Breast epithelium (tissue), 4 donors: ENCODE data around the gene RSBN1L. TPM values are rescaled to one million over a fixed set of nuclear protein-coding genes. Genes with fewer than 3 reads are reported as not detected.
A peak's percentile ranks its signal among the peaks of the same experiment; 100 is the strongest.

Experiments used
- DNase-seq, 2 donors: peaks; one replicate each; pipeline ENCODE4 v3.0.0-alpha.2; 2019; ENCODE audit warnings: low spot score in 2 of 2
- H3K27ac ChIP-seq, 2 donors: fragments of 200-600 bp; sonication (generic) in 1 of 2; one replicate each; pipeline ENCODE4 v1.5.1; 2016 to 2019; ENCODE audit warnings: mild to moderate bottlenecking in 1 of 2
- H3K27me3 ChIP-seq, 2 donors: fragments of 200-600 bp; sonication (generic) in 1 of 2; one replicate each; pipeline versions ENCODE4 v1.5.1 to v1.6.0; 2017 to 2019; ENCODE audit warnings: control low read depth in 1 of 2, mild to moderate bottlenecking in 1 of 2
- H3K36me3 ChIP-seq: fragments of 200-600 bp; one replicate; pipeline ENCODE4 v1.5.1; 2019
- H3K4me1 ChIP-seq, 2 donors: fragments of 200-600 bp; sonication (generic); one replicate each; pipeline ENCODE4 v1.5.1; 2016 to 2019; ENCODE audit warnings: control low read depth in 1 of 2
- H3K4me3 ChIP-seq, 3 donors: fragments of 200-600 bp; sonication (generic); 1 replicate in 2 of 3; 2 replicates in 1 of 3; pipeline ENCODE4 v1.5.1; 2016 to 2019; ENCODE audit warnings: mild to moderate bottlenecking in 3 of 3, moderate library complexity in 2 of 3
- H3K9me3 ChIP-seq, 2 donors: fragments of 200-600 bp; sonication (generic) in 1 of 2; one replicate each; pipeline ENCODE4 v1.5.1; 2016 to 2019; ENCODE audit warnings: control low read depth in 1 of 2
- CTCF ChIP-seq, 3 donors: fragments of 450-650 bp; IDR thresholded peaks; one replicate each; pipeline ENCODE4 v1.5.1; 2016 to 2017; ENCODE audit warnings: antibody characterized with exemption in 3 of 3, mild to moderate bottlenecking in 3 of 3, moderate library complexity in 3 of 3
- POLR2A ChIP-seq: fragments of 450-650 bp; IDR thresholded peaks from one replicate; pipeline ENCODE4 v1.6.1; 2016; ENCODE audit warnings: antibody characterized with exemption, mild to moderate bottlenecking, moderate library complexity
- POLR2AphosphoS5 ChIP-seq, 3 donors: sonication (generic); formaldehyde crosslinking; IDR thresholded peaks; one replicate each; pipeline ENCODE4 v1.6.1; 2017; ENCODE audit warnings: antibody characterized with exemption in 3 of 3
- intact Hi-C: fragments of 100-400 bp; cut with DNase I; formaldehyde crosslinking; loops from one replicate; pipeline ENCODE4 v1.15.1; 2023; ENCODE audit warnings: low total_unique reads
- total RNA-seq, 3 donors: library from RNA; depleted of rRNA; stranded (reverse); fragments of >200 nt; gene quantifications; one replicate each; pipeline ENCODE4 v1.1.0, GENCODE V29; 2016

The RSBN1L gene
- total RNA-seq, 3 donors from 2014 or later, result 13.9 to 34.5 (median 29.8) TPM

DNA sequence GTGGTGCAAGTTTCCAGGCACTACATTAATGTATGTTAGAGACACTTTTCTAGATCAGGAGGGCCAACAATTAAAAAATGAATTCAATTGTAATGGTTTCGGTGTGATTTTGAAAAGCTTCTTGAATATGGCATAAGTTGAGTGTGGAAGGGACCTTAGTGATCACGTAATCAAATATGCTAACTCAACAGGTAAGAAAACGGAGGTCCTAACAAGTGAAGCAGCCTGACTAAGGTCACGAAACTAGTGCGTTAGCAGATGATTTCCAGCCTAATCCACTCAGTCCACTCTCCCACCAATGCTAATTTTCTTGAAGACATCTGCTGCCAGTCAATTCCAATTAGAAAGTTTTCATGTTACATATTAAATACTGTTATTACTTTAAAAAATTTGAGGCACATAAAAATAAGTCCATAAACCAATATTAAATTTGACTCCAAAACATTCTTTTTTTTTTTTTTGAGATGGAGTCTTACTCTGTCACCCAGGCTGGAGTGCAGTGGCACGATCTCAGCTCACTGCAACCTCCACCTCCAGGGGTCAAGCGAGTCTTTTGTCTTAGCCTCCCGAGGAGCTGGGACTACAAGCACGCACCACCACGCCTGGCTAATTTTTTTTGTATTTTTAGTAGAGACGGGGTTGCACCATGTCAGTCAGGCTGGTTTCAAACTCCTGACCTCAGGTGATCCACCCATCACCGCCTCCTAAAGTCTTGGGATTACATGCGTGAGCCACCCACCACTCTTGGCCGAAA lies 2.3 kb upstream of the RSBN1L start:
- Histone ChIP-seq H3K27me3 (no peaks in the 10 kb centered on the region), H3K27ac (no peak overlapping the region), H3K9me3 (no peaks in the 10 kb centered on the region), H3K4me1 (peaks cover 4 to 7% of the 10 kb centered on the region in 2 donors), H3K4me3 (peak overlapping the region in 1 of 3 donors; percentile 95), H3K36me3 (no peaks in the 10 kb centered on the region)
- intact Hi-C loops, result no loop called here
- DNase-seq, result no peak
- TF ChIP-seq CTCF (IDR thresholded peaks at IDR 0.05) (no peak), POLR2A (no peak), POLR2AphosphoS5 (IDR thresholded peaks at IDR 0.05) (no peak)

- H3K4me3 ChIP-seq, result peak overlapping the region; percentile 75 to 99 (median 95)
- H3K27me3 ChIP-seq, result no peaks in the 10 kb centered on the region
- H3K36me3 ChIP-seq, result no peaks in the 10 kb centered on the region
- TF ChIP-seq CTCF (IDR thresholded peaks at IDR 0.05) (no peak), POLR2AphosphoS5 (IDR thresholded peaks at IDR 0.05) (peak in 1 of 3 donors; percentile 36)
- H3K4me1 ChIP-seq, result peaks cover 4 to 7% of the 10 kb centered on the region in 2 donors
- no peaks in the 10 kb centered on the region for H3K9me3 ChIP-seq
- DNase-seq, result peak; percentile 40 to 56
- intact Hi-C loops, result no loop called here
- peak overlapping the region; percentile 95 to 98 for H3K27ac ChIP-seq
Measured at GRCh38 chr7:77696643-77697534, 630 bp downstream of the RSBN1L start.

DNA sequence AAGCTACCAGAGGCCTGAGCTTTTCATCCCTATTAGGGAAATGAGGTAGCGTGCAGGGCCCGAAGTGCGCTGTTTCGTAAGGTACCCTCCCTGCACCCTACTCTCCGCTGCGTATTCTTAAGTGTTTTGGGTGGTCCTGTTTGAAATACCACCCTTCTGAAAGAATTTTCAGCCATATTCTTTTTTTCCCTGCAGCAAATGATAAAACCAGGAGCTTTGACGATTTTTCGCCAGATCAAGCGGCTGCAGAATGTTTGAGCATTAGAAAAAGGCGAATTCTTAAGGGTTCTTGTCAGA lies 1.2 kb downstream of the RSBN1L start:
- Histone ChIP-seq H3K36me3 (no peaks in the 10 kb centered on the region), H3K27me3 (no peaks in the 10 kb centered on the region), H3K9me3 (no peaks in the 10 kb centered on the region), H3K4me3 (peak overlapping the region; percentile 75 to 99 (median 95)), H3K27ac (peak overlapping the region; percentile 95 to 98), H3K4me1 (peaks cover 4 to 7% of the 10 kb centered on the region in 2 donors)
- TF ChIP-seq POLR2AphosphoS5 (IDR thresholded peaks at IDR 0.05) (no peak), POLR2A (no peak), CTCF (IDR thresholded peaks at IDR 0.05) (no peak)
- no peak for DNase-seq
- intact Hi-C loops, result no loop called here

GRCh38 chr7:77698042-77698625 lies 1.9 kb downstream of the RSBN1L start:
- DNase-seq, result no peak
- H3K4me1 ChIP-seq, result peaks cover 4 to 7% of the 10 kb centered on the region in 2 donors
- no peaks in the 10 kb centered on the region for H3K36me3 ChIP-seq
- no peaks in the 10 kb centered on the region for H3K9me3 ChIP-seq
- peak overlapping the region; percentile 95 to 98 for H3K27ac ChIP-seq
- TF ChIP-seq CTCF (IDR thresholded peaks at IDR 0.05) (no peak), POLR2A (no peak), POLR2AphosphoS5 (IDR thresholded peaks at IDR 0.05) (no peak)
- no peaks in the 10 kb centered on the region for H3K27me3 ChIP-seq
- intact Hi-C loops, result no loop called here
- H3K4me3 ChIP-seq, result peak overlapping the region; percentile 75 to 99 (median 95)
